Vagina (tissue), 2 donors: Measurements from ENCODE around the gene HSD11B1.

Experiments used
- CTCF ChIP-seq, 3 experiments: fragments of 450-650 bp in 2 of 3; fragments of 200-600 bp in 1 of 3; sonication (generic) in 1 of 3; IDR thresholded peaks; one replicate each; pipeline ENCODE4 v1.5.1; 2017 to 2019; ENCODE audit warnings: antibody characterized with exemption in 3 of 3, mild to moderate bottlenecking in 2 of 3, moderate library complexity in 2 of 3
- POLR2A ChIP-seq, 2 donors: fragments of 450-650 bp; IDR thresholded peaks; one replicate each; pipeline ENCODE4 v1.6.1; 2017; ENCODE audit warnings: antibody characterized with exemption in 2 of 2, mild to moderate bottlenecking in 2 of 2, moderate library complexity in 2 of 2

GRCh38 chr1:209761011-209761635 is 56.5 kb downstream of the HSD11B1 start:
- TF ChIP-seq POLR2A (IDR thresholded peaks at IDR 0.05) (no peak), CTCF (IDR thresholded peaks at IDR 0.05) (no peak)
